SH-SY5Y (cell line): Measurements from ENCODE around the gene PIK3R1.

Source experiments
- GATA2 ChIP-seq: IDR thresholded peaks from 2 replicates; pipeline ENCODE4 v1.6.1; 2011; ENCODE audit warnings: mild to moderate bottlenecking, low read depth, low read length
- GATA3 ChIP-seq: IDR thresholded peaks from 2 replicates; pipeline ENCODE4 v1.6.1; 2011; ENCODE audit warnings: low read depth, mild to moderate bottlenecking, low read length, moderate library complexity

GRCh38 chr5:68271124-68271523 is 55.6 kb downstream of the PIK3R1 start:
- TF ChIP-seq GATA2 (no peak), GATA3 (no peak)
